SK-N-SH treated with all-trans-retinoic acid at 6 μM for 48 hours (cell line): Measurements from ENCODE around the gene COMMD4.
"Not testable (repeated sequence)": the region's sequence is repeated elsewhere in the genome, so short reads cannot be mapped to it uniquely, and the experiment has no call there.

Source experiments
- CREB5 ChIP-seq: fragments of 250-450 bp; sonication (Bioruptor Pico); IDR thresholded peaks from 2 replicates; pipeline ENCODE4 v1.5.1; 2020; ENCODE audit warnings: low read depth, mild to moderate bottlenecking, moderate library complexity
- GLIS3 ChIP-seq: fragments of 250-450 bp; sonication (Bioruptor Pico); IDR thresholded peaks from 2 replicates; pipeline ENCODE4 v1.5.0; 2020; ENCODE audit warnings: mild to moderate bottlenecking, moderate library complexity
- OSR1 ChIP-seq: fragments of 250-450 bp; sonication (Bioruptor Pico); IDR thresholded peaks from 2 replicates; pipeline ENCODE4 v1.8.0; 2022; ENCODE audit warnings: moderate library complexity, mild to moderate bottlenecking, inconsistent platforms
- PATZ1 ChIP-seq: fragments of 250-450 bp; sonication (Bioruptor Pico); IDR thresholded peaks from 2 replicates; pipeline ENCODE4 v1.8.0; 2020; ENCODE audit warnings: mild to moderate bottlenecking, moderate library complexity, borderline replicate concordance
- POU6F1 ChIP-seq: fragments of 250-450 bp; sonication (Bioruptor Pico); IDR thresholded peaks from 2 replicates; pipeline ENCODE4 v1.8.0; 2021; ENCODE audit warnings: low read depth, mild to moderate bottlenecking, moderate library complexity, borderline replicate concordance
- RARB ChIP-seq: fragments of 250-450 bp; sonication (Bioruptor Pico); IDR thresholded peaks from 2 replicates; pipeline ENCODE4 v1.8.0; 2021; ENCODE audit warnings: mild to moderate bottlenecking, moderate library complexity
- ZFP3 ChIP-seq: fragments of 250-450 bp; sonication (Bioruptor Pico); IDR thresholded peaks from 2 replicates; pipeline ENCODE4 v1.5.0; 2020; ENCODE audit warnings: mild to moderate bottlenecking, moderate library complexity
- ZFP30 ChIP-seq: fragments of 450-650 bp; formaldehyde crosslinking; IDR thresholded peaks from 2 replicates; pipeline ENCODE4 v1.5.0; 2022; ENCODE audit warnings: mild to moderate bottlenecking, moderate library complexity

GRCh38 chr15:75299311-75299688 is 36.6 kb upstream of the COMMD4 start:
- not testable (repeated sequence) for TF ChIP-seq ZFP3; CREB5 (CRISPR knock-in tag); GLIS3 (CRISPR knock-in tag); OSR1 (CRISPR knock-in tag); POU6F1; PATZ1 (CRISPR knock-in tag); RARB (CRISPR knock-in tag); ZFP30 (CRISPR knock-in tag)
